IgD-negative memory B cell (primary cell): Measurements from ENCODE around the gene KRTAP5-4. TPM values are rescaled to one million over a fixed set of nuclear protein-coding genes. Genes with fewer than 3 reads are reported as not detected.
"Not testable (repeated sequence)": the region's sequence is repeated elsewhere in the genome, so short reads cannot be mapped to it uniquely, and the experiment has no call there.

ENCODE experiments used
- H3K27ac Mint-ChIP-seq, 3 donors: one replicate each; pipeline ENCODE4 v1.8.0; 2020 to 2022; ENCODE audit warnings: mild to moderate bottlenecking in 3 of 3, mixed read lengths in 3 of 3, moderate library complexity in 1 of 3
- H3K27me3 Mint-ChIP-seq: one replicate; pipeline ENCODE4 v1.8.0; 2021; ENCODE audit warnings: mixed read lengths
- H3K36me3 Mint-ChIP-seq: one replicate; pipeline ENCODE4 v1.8.0; 2020; ENCODE audit warnings: mild to moderate bottlenecking, mixed read lengths
- H3K4me1 Mint-ChIP-seq, 3 donors: one replicate each; pipeline ENCODE4 v1.8.0; 2020 to 2022; ENCODE audit warnings: mixed read lengths in 3 of 3, mild to moderate bottlenecking in 1 of 3
- H3K4me3 Mint-ChIP-seq, 4 donors: one replicate each; pipeline ENCODE4 v1.8.0; 2020 to 2022; ENCODE audit warnings: mild to moderate bottlenecking in 4 of 4, mixed read lengths in 4 of 4, moderate library complexity in 3 of 4
- H3K9me3 Mint-ChIP-seq, 3 donors: one replicate each; pipeline ENCODE4 v1.8.0; 2020 to 2021; ENCODE audit warnings: mixed read lengths in 3 of 3, mild to moderate bottlenecking in 1 of 3
- polyA plus RNA-seq: library from polyadenylated mRNA; unstranded; fragments of 300-500 nt; fragmentation: Illumina TruSeq; gene quantifications from one replicate; pipeline ENCODE4 v1.2.3, GENCODE V29; 2021

KRTAP5-4 gene
- polyA plus RNA-seq, 1 donor from 2014 or later: not detected

GRCh38 chr11:1646540-1646939 is 24.6 kb upstream of the KRTAP5-4 start:
- not testable (repeated sequence) for H3K4me1 Mint-ChIP-seq, H3K36me3 Mint-ChIP-seq, H3K4me3 Mint-ChIP-seq, H3K9me3 Mint-ChIP-seq, H3K27ac Mint-ChIP-seq
- H3K27me3 Mint-ChIP-seq: peaks cover 14% of the 10 kb centered on the region

GRCh38 chr11:1645357-1645821 is 23.5 kb upstream of the KRTAP5-4 start:
- Mint-ChIP-seq H3K9me3 (no peaks in the 10 kb centered on the region), H3K36me3 (no peaks in the 10 kb centered on the region), H3K27ac (no peak overlapping the region), H3K4me3 (no peak overlapping the region), H3K4me1 (peaks cover 0 to 4% (median 0%) of the 10 kb centered on the region in 3 donors), H3K27me3 (peaks cover 12% of the 10 kb centered on the region)

DNA sequence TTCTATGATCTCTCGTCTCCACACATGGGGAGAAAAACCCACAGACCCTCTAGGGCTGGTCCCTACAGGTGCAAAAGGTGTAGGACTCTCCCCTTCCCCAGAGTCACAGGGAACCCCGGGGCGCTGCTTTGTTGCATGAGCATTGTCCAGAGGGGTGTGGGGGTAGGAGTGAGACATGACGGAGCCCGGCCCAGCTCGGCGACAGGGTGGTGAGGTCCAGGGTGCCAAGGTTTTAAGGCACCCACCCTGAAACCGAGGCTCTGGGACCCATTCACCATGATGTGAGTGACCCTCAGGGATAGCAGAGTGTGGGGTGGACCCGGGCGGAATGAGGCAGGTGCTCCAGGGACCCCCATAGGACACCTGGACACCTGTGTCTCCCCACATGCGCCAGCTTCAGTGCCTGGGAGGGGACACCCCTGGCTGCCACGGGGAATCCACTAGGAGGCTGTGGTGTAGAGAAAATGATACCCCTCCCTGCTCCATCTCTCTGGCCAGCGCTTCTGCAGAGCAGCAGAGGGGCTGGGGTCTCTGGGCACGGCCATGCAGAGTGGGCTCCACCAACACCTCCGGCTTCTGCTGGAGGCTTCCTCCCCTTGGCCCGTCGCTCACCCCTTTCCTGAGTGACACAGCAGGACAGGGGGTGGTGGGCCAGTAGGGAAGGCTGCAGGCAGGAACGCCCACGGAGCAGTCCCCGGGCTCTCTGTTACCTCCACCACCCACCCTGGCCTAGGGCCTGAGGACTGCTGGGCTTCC is 22.8 kb upstream of the KRTAP5-4 start:
- no peaks in the 10 kb centered on the region for H3K36me3 Mint-ChIP-seq
- peaks cover 0 to 4% (median 0%) of the 10 kb centered on the region in 3 donors for H3K4me1 Mint-ChIP-seq
- H3K27ac Mint-ChIP-seq: no peak overlapping the region
- H3K27me3 Mint-ChIP-seq: peaks cover 16% of the 10 kb centered on the region
- no peak overlapping the region for H3K4me3 Mint-ChIP-seq
- H3K9me3 Mint-ChIP-seq: no peaks in the 10 kb centered on the region

DNA sequence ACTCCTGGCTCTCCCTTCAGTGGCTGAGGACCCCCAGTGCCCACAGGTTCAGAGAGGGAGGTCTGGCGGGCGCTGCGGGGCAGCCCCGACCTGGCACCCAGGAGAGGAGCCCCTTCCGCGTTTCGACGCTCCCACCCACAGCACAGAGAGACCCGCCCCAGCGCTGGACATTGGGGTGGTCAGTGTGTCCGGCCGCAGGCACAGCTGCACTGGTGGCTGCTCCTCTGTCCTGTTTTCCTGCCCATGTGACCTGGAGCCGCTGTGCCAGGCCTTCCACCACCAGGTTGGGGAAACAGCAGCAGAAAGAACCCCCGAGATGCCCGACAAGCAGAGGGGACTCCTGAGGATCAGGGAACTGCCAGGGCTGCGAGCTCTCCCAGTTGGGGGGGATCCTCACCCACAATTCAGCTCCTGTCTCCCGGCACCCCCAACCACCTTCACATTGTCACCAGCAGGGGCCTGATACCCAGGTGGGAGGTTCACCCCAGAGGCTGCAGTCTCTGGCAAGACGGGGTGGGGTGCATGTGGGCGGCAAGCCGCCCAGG is 21.3 kb upstream of the KRTAP5-4 start:
- peaks cover 20% of the 10 kb centered on the region for H3K27me3 Mint-ChIP-seq
- no peak overlapping the region for H3K4me3 Mint-ChIP-seq
- peaks cover 0 to 4% (median 0%) of the 10 kb centered on the region in 3 donors for H3K4me1 Mint-ChIP-seq
- H3K9me3 Mint-ChIP-seq: no peaks in the 10 kb centered on the region
- H3K27ac Mint-ChIP-seq: no peak overlapping the region
- no peaks in the 10 kb centered on the region for H3K36me3 Mint-ChIP-seq

DNA sequence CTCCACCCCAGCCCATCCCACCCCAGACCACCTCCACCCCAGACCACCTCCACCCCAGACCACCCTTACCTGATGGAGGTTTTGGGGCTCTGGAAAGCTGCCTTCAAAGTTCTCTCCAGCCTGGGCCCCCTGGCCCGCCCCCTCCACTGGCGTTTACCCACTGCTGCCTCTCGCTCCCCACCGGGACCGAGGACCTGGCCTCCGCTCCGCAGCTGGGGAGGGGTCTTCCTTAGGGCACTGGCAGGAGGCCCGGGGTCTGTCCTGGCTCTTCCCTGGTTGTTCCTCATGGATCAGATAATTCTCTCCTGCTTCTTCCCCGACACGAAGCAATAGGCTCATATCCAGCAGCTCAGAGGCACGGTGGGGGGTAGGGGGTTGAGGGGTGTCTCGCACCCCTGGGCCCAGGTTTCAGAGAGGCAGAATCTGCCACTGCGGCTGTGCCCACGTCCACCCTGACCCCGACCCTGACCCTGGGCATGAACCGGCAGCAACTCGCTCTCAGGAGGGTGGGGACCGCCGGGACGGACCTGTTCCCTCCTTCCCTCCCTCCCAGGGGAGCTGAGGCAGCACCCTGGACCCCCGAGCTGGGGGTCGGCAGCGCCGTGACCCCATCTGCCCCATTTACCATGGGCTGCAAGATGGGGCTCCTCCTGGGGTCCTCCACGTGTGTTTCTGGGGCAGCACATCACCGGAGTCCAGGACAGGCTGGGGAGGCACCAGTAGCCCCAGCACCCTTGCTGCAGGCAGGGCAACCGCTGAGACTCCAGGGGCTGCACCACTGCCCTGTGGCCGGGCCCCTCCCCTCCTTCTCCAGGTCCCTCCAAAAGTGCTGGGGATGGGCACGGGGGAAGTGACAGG is 20.6 kb upstream of the KRTAP5-4 start:
- Mint-ChIP-seq H3K4me1 (peaks cover 0 to 4% (median 0%) of the 10 kb centered on the region in 3 donors), H3K36me3 (no peaks in the 10 kb centered on the region), H3K9me3 (no peaks in the 10 kb centered on the region), H3K27me3 (peaks cover 20% of the 10 kb centered on the region), H3K4me3 (no peak overlapping the region), H3K27ac (no peak overlapping the region)

DNA sequence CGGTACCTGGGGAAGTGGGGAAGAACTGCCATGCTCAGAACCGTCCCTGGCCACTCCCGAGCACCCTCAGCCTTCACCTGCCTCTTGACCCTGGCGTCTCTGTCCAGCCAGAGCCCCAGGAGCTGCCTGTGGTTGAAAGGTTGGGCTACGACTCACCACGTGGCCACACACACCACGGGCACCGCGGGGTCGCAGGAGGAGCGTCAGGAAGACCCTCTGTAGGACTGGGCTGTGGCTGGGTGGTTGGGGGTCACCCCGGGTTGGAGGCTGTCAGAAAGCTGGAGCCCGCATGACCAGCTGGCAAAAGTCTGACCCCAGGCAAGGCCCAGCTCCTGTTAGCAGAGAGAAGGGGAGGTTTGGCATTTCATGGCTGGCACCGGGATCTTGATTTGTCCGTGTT is 19.2 kb upstream of the KRTAP5-4 start:
- H3K4me3 Mint-ChIP-seq: no peak overlapping the region
- H3K9me3 Mint-ChIP-seq: no peaks in the 10 kb centered on the region
- H3K27ac Mint-ChIP-seq: no peak overlapping the region
- peaks cover 20% of the 10 kb centered on the region for H3K27me3 Mint-ChIP-seq
- H3K36me3 Mint-ChIP-seq: no peaks in the 10 kb centered on the region
- peaks cover 0 to 1% (median 0%) of the 10 kb centered on the region in 3 donors for H3K4me1 Mint-ChIP-seq

- no peak overlapping the region for H3K27ac Mint-ChIP-seq
- no peaks in the 10 kb centered on the region for H3K9me3 Mint-ChIP-seq
- H3K4me3 Mint-ChIP-seq: no peak overlapping the region
- peaks cover 0 to 1% (median 0%) of the 10 kb centered on the region in 3 donors for H3K4me1 Mint-ChIP-seq
- no peaks in the 10 kb centered on the region for H3K36me3 Mint-ChIP-seq
- peaks cover 20% of the 10 kb centered on the region for H3K27me3 Mint-ChIP-seq
These were observed 18.4 kb upstream of the KRTAP5-4 start for GRCh38 chr11:1640076-1640946.

- Mint-ChIP-seq H3K27me3 (peaks cover 17% of the 10 kb centered on the region), H3K4me1 (peaks cover 0 to 1% (median 0%) of the 10 kb centered on the region in 3 donors), H3K27ac (no peak overlapping the region), H3K4me3 (no peak overlapping the region), H3K36me3 (no peaks in the 10 kb centered on the region), H3K9me3 (no peaks in the 10 kb centered on the region)
These were observed 17.7 kb upstream of the KRTAP5-4 start for GRCh38 chr11:1639666-1640065.

DNA sequence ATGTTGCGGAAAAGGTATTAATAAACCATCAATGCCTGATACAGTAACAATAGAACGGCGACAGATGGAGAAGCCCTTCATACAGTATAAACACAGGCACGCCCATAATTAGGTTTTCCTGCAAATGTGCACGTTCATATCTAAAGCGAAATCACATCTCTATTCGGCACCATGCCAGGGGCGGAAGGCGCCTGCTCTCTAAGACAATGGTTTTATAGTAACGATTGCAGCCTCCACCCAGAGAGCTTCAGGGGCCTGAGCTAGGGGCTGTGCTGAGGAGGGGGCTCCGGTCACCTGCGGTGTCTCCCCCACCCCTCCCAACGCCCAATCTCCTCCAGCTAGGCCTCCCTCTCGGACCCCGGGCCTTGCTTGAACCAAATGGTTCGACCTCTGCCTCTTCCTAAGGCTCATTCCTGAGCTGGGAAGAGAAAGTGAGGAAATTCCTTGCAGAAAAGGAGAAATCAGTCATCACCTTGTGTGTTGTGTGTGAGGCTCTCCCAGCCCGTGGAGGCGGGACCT is 17.2 kb upstream of the KRTAP5-4 start:
- H3K36me3 Mint-ChIP-seq: no peaks in the 10 kb centered on the region
- no peak overlapping the region for H3K4me3 Mint-ChIP-seq
- H3K27me3 Mint-ChIP-seq: peaks cover 12% of the 10 kb centered on the region
- H3K4me1 Mint-ChIP-seq: peaks cover 0 to 1% (median 0%) of the 10 kb centered on the region in 3 donors
- H3K9me3 Mint-ChIP-seq: no peaks in the 10 kb centered on the region
- H3K27ac Mint-ChIP-seq: no peak overlapping the region

DNA sequence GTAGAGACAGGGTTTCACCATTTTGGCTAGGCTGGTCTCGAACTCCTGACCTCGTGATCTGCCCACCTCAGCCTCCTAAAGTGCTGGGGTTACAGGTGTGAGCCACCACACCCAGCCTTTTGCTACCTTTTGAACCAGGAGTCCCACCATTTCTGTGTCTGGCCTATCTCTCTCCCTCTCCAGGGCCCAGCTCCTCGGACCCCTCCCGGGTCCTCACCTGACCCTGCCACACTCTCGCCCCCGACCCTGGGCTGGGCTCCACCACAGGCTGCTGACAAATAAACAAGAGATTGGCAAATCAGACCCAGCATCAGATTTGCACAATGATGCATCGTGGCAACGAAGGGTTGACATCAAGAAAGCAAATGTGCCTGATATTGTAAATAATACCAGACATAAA is 16.4 kb upstream of the KRTAP5-4 start:
- Mint-ChIP-seq H3K27ac (no peak overlapping the region), H3K4me3 (no peak overlapping the region), H3K9me3 (no peaks in the 10 kb centered on the region), H3K36me3 (no peaks in the 10 kb centered on the region), H3K4me1 (peaks cover 0 to 1% (median 0%) of the 10 kb centered on the region in 3 donors), H3K27me3 (peaks cover 14% of the 10 kb centered on the region)

DNA sequence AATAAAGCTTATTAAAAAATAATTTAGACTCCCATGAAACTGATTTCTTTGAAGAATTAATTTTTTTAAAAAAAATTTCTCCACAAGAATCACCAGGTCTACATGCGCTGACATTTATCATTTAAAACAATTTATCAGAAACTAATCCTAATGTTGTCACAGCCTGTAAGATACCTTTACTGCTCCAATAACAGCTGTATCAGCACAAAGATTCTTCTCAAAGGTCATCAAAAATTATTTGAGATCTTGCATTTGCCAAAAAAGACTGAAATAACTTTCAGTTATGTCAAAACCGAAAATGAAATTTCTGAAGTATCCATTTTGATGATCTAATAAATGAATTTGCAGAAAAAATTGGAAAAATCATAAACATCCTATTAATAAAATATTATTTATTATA is 15.7 kb upstream of the KRTAP5-4 start:
- H3K4me3 Mint-ChIP-seq: no peak overlapping the region
- no peaks in the 10 kb centered on the region for H3K36me3 Mint-ChIP-seq
- H3K9me3 Mint-ChIP-seq: no peaks in the 10 kb centered on the region
- H3K27me3 Mint-ChIP-seq: peaks cover 17% of the 10 kb centered on the region
- peaks cover 0 to 1% (median 0%) of the 10 kb centered on the region in 3 donors for H3K4me1 Mint-ChIP-seq
- no peak overlapping the region for H3K27ac Mint-ChIP-seq

- Mint-ChIP-seq H3K27ac (no peak overlapping the region), H3K36me3 (no peaks in the 10 kb centered on the region), H3K4me3 (no peak overlapping the region), H3K4me1 (peaks cover 0 to 1% (median 0%) of the 10 kb centered on the region in 3 donors), H3K27me3 (peaks cover 18% of the 10 kb centered on the region), H3K9me3 (no peaks in the 10 kb centered on the region)
These were observed 14.5 kb upstream of the KRTAP5-4 start for GRCh38 chr11:1636291-1636950.

DNA sequence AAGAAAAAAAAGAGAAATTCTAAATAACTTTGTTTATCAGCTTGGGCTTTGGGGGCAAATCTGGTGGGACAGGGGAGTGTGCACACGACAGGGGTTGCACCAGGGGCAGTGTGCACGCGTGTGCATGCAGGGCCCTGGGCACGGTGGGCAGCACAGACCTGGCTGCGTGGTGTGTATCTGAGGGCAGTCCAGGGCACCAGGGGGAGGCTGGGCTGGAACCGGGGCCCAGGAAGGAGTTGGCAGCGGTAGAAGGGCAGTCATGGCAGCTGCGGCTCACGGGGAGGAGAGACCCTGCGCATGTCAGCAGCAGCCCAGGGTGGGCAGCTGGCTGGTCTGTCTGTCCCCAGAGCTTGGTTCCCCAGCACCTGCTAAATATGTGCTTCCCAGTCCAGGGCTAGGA is 11.9 kb upstream of the KRTAP5-4 start:
- H3K9me3 Mint-ChIP-seq: no peaks in the 10 kb centered on the region
- H3K4me3 Mint-ChIP-seq: no peak overlapping the region
- H3K36me3 Mint-ChIP-seq: no peaks in the 10 kb centered on the region
- peaks cover 1 to 5% (median 4%) of the 10 kb centered on the region in 3 donors for H3K4me1 Mint-ChIP-seq
- peaks cover 20% of the 10 kb centered on the region for H3K27me3 Mint-ChIP-seq
- no peak overlapping the region for H3K27ac Mint-ChIP-seq
